Cardiac septum (tissue), 1 donor: Measurements from ENCODE around the gene SYS1. TPM values are rescaled to one million over a fixed set of nuclear protein-coding genes. Genes with fewer than 3 reads are reported as not detected.
A peak's percentile ranks its signal among the peaks of the same experiment; 100 is the strongest.

Experiments
- DNase-seq: peaks from one replicate; pipeline ENCODE4 v3.0.0-alpha.2; 2020; ENCODE audit warnings: low spot score
- intact Hi-C: fragments of 100-400 bp; cut with DNase I; formaldehyde crosslinking; loops from one replicate; pipeline ENCODE4 v1.14.0; 2022
- total RNA-seq: library from RNA; stranded (reverse); fragmentation: NEBNext Ultra II Directional; extraction: Animal tissue kit (Norgen Biotek cat#: 25700); gene quantifications from one replicate; pipeline ENCODE4 v1.2.1, GENCODE V29; 2021
- donor health status: DM: no; HTN: no; CAD: no.

The SYS1 gene
- total RNA-seq, 1 donor from 2014 or later: 17.4 TPM

DNA sequence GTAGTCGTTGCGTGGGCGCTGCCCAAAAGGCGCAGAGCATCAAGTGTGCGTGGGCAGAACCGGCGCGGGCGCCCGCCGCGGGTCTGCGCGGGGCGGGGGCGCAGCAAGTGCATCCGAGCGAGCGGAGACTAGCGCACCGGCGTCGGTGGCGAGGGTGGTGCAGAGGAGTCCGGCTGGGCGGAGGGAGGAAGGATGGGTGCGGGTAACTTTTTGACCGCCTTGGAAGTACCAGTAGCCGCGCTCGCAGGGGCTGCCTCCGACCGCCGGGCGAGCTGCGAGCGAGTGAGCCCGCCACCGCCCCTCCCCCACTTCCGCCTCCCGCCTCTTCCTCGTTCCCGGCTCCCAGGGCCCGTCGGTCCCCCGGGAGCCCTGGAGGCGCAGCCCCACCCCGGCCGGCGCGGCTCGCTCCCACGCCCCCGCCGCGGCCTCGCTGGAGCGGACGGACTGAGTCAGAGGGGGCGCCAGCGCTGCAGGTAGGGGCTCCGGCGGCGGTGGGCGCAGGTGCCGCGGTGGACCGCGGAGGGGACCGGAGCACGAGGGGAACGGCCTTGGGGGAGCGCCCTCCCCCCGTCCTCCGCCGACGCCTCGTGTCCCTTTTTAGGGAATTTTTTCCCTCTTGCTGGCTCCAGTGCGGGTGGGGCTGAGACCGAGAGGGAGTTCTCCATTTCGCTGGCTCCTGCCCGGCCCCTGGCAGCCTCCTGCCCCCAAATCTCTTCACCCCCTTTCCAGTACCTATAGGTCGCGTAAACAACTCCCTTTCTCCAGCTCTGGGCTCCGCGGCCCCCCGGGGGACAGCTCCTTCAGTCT is 43.5 kb downstream of the SYS1 start:
- intact Hi-C loops: loop anchor here (2.0 to 5.0 kb wide), 3 partner anchors 34 to 64 kb away; no protein-coding TSS in a partner anchor
- peak; percentile 92 for DNase-seq

- intact Hi-C loops: loop anchor here (2.0 to 5.0 kb wide), 3 partner anchors 35 to 64 kb away; no protein-coding TSS in a partner anchor
- peak; percentile 84 for DNase-seq
Measured at GRCh38 chr20:45407067-45407745, 44.2 kb downstream of the SYS1 start.

DNA sequence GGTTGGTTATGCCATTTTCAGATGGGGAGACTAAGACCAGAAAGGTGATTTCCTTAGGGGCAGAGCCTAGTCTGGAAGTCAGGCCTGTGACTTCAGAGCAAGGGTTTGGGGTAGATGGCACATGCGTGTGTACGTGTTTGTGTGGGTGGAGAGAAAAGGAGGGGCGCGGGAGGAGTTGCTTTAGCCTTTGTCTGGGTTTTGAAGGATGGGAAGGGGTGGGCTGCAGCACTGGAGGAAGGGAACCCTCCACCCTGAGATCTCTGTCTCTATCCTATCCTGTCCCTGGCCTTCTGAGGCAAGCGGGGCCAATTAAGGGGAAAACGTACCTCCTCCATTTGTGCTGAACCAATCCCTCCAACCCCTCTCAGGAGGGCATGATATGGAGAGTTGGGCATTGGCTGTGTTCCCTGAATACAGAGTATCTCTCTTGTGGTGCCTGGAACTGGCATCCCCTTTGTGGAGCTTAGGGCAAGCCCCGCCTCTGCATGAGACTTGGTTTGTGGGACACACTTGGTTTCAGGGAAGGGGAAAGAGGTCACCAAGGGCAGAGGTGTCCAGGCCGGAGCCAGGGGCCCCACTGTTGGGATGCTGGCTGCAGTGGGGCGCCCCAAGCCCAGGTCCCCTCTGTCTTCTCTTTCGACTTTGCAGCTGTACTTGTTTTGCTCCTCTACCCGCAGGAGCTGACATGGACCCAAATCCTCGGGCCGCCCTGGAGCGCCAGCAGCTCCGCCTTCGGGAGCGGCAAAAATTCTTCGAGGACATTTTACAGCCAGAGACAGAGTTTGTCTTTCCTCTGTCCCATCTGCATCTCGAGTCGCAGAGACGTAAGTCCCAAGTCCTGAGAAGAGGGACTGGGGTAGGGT is 45.1 kb downstream of the SYS1 start, which contains the start of gene DBNDD2:
Gene DBNDD2 (plus strand): TSS at position 507 of the 863 bp plus-strand sequence. CDS start 179 bp downstream, at position 686.
- intact Hi-C loops: loop anchor here (1.0 to 5.0 kb wide), 4 partner anchors 11 to 65 kb away; no protein-coding TSS in a partner anchor
- no peak for DNase-seq

DNA sequence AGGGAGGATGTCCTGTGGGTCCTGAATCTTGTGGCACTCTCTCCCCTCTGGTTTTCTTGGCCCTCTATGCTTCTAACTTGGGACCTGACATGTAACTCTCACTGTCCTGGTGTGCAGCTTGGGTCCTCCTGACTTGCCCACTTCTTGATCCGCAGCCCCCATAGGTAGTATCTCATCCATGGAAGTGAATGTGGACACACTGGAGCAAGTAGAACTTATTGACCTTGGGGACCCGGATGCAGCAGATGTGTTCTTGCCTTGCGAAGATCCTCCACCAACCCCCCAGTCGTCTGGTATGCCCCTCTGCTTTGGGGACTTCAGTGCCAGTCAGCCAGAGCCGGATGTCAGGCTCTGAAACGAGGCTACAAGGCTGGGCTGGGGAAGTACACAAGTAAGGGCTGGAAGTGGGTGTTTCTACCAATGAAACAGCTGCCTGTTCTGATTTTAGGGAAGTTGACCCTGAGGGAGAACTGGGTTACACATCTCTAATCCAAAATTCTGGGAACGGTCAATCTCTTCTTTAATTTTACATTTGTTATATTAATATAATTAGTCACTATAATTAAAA is 45.8 kb downstream of the SYS1 start:
- intact Hi-C loops: loop anchor here (1.0 to 5.0 kb wide), 3 partner anchors 11 to 51 kb away; no protein-coding TSS in a partner anchor
- DNase-seq: no peak

DNA sequence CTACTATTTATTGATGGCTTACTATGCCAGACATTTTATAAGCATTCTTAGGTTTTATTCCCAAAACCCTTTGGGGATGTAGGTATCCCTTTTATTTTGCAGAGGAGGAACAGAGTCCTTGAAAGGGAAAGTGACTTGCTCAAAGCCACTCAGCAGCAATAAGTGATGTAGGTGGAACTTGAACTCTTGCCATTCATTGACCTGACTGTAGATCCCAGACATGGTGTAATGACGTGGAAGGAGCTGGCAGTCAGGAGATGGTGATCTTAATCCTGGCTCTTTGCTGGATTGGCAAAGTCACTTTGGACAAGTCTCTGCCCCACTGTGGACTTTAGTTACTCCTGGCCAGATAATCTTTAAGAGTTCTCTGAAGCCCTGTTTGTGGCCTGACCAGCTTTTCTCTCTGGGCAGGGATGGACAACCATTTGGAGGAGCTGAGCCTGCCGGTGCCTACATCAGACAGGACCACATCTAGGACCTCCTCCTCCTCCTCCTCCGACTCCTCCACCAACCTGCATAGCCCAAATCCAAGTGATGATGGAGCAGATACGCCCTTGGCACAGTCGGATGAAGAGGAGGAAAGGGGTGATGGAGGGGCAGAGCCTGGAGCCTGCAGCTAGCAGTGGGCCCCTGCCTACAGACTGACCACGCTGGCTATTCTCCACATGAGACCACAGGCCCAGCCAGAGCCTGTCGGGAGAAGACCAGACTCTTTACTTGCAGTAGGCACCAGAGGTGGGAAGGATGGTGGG is 46.7 kb downstream of the SYS1 start:
- intact Hi-C loops: loop anchor here (5.0 kb wide), 2 partner anchors 37 to 52 kb away; no protein-coding TSS in a partner anchor
- no peak for DNase-seq

DNA sequence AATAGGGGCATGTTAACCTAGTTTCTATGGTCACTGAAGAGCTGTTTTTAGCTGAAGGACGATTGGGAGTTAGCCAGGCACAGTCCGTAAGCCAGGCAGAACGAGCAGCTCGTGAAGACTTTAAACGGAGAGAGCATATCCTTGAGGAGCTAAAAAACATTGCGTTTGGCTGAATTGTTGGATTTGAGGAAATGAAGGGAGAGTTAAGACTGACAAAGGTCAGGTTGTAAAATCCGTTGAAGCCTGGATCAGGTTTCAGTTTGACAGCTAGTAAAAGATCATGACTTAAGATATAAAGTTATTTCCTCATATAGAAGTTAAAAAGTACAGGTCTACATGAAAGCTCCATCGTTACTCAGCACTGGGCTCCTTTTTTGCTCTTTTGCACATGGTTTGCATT is 47.9 kb downstream of the SYS1 start:
- no peak for DNase-seq
- intact Hi-C loops: no loop called here

- DNase-seq: no peak
- intact Hi-C loops: no loop called here
Measured at GRCh38 chr20:45412653-45413052, 49.7 kb downstream of the SYS1 start.

DNA sequence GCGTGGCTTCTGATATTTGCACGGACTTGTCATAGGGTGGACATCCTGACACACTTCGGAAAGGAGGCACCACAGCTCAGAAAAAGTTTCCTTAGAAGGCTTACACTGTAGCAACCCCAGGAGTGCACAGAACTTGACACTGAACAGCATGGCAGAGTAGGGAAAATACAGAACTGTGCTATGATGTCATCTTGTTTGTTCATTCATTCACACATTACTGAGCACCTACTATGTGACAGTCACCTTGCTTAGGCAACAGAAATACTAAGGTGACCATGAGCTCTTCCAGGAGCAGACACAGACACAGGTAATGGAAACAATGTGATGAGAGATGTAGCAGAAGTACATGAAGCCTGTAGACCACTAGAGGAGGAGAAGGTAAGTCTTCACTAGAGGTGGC is 50.5 kb downstream of the SYS1 start:
- no peak for DNase-seq
- intact Hi-C loops: no loop called here

DNA sequence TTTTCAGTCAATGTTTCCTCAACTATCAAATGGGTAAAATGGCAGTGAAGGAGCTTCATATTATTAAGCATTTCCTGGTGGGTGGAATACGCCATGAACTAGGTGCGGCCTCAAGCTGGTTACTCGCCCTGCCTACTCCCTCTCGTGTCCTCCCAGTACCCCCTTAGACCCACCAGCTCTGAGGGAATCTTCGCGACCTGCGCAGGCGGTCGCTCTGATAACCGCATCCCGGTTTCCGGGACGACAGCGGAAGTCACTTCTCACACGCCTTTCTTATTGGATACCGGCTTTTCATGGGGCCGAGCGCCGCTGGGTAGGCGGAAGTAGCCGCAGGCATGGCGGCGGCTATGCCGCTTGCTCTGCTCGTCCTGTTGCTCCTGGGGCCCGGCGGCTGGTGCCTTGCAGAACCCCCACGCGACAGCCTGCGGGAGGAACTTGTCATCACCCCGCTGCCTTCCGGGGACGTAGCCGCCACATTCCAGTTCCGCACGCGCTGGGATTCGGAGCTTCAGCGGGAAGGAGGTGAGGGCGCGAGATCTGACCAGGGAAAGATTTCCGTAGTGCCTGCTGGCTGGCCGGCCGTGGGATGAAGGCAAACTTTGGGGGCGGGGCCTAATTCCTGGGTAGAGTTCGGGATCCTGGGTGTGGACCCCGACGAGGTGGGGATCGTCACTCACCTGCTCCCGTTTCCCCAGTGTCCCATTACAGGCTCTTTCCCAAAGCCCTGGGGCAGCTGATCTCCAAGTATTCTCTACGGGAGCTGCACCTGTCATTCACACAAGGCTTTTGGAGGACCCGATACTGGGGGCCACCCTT is 53.1 kb downstream of the SYS1 start, which contains the start of gene PIGT:
Gene PIGT (plus strand): TSS at position 320 of the 816 bp plus-strand sequence. CDS start 16 bp downstream, at position 336.
- intact Hi-C loops: no loop called here
- DNase-seq: peak; percentile 95

DNA sequence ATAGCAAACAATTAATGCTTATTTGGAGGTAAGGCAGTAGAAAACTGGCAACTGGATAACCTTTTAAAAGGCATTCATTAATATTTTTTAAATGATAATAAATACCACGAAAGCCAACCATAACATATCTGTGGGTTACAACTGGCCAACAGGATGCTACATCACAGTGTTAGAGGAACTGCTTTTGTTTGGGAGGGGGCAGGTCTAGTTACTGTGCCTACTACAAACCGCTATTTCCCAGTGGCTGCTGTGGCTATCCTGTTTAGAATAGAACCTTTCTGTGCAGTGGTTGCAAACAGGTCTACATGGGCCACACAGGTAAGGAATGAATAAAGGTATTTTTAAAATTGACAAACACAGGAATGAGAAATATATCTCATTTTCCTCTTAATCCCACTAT is 54.0 kb downstream of the SYS1 start:
- DNase-seq: no peak

More for the DNA sequence above, 54.0 kb downstream of the SYS1 start:
- intact Hi-C loops: no loop called here

Other genes with a start within 250 kb of the SYS1 start
- gene WFDC5, start 248.0 kb upstream of the SYS1 start, total RNA-seq: not detected
- not detected for gene WFDC12, start 238.7 kb upstream of the SYS1 start, total RNA-seq
- 0.62 TPM for gene PI3, start 188.3 kb upstream of the SYS1 start, total RNA-seq
- not detected for gene SEMG1, start 156.1 kb upstream of the SYS1 start, total RNA-seq
- gene SEMG2, start 141.8 kb upstream of the SYS1 start, total RNA-seq: not detected
- gene SLPI, start 108.6 kb upstream of the SYS1 start, total RNA-seq: 1.3 TPM
- not detected for gene RBPJL, start 56.3 kb upstream of the SYS1 start, total RNA-seq
- gene MATN4, start 54.9 kb upstream of the SYS1 start, total RNA-seq: not detected
- gene SDC4, start 14.7 kb upstream of the SYS1 start, total RNA-seq: 100 TPM
- gene TP53TG5, start 15.2 kb downstream of the SYS1 start, total RNA-seq: 2.2 TPM
- 209 TPM for gene DBNDD2, start 45.1 kb downstream of the SYS1 start, total RNA-seq
- 139 TPM for gene PIGT, start 53.0 kb downstream of the SYS1 start, total RNA-seq
- 1.0 TPM for gene WFDC2, start 106.6 kb downstream of the SYS1 start, total RNA-seq
- gene SPINT3, start 152.5 kb downstream of the SYS1 start, total RNA-seq: not detected
- not detected for gene WFDC6, start 176.3 kb downstream of the SYS1 start, total RNA-seq
- gene EPPIN, start 184.2 kb downstream of the SYS1 start, total RNA-seq: not detected
- gene WFDC8, start 216.1 kb downstream of the SYS1 start, total RNA-seq: not detected